ENCODE measurements around the gene SELENOM. TPM values are rescaled to one million over a fixed set of nuclear protein-coding genes. Genes with fewer than 3 reads are reported as not detected.

SELENOM gene
- total RNA-seq, 3 donors from 2014 or later, result 22.3 to 286 (median 83.4) TPM

DNA sequence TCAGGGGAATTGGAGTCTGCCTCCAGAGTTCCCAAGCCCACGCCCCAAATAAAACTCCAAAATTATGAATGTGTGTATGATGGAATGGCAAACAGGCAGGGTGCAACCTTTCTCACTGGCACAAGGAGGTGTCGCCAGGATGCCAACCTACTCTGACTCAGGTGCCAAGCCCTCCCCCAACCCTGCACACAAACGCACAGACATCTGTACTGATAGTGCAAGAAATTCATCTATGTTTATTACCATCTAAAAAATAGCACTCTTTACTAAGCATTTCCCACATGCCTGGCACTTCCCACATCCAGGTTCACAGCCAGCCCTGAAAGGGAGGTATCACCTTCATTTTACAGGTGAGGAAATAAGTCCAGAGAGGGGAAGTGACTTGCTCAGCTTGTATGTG is 31.7 kb upstream of the SELENOM start:
- Histone ChIP-seq H3K4me3 (no peak overlapping the region), H3K9me3 (no peaks in the 10 kb centered on the region), H3K4me1 (ENCODE audit: low read depth) (no peaks in the 10 kb centered on the region), H3K36me3 (ENCODE audit: low read depth) (no peaks in the 10 kb centered on the region)
- intact Hi-C loops (cut with DNase I, micrococcal nuclease), result no loop called here
- TF ChIP-seq, protein P1, sequence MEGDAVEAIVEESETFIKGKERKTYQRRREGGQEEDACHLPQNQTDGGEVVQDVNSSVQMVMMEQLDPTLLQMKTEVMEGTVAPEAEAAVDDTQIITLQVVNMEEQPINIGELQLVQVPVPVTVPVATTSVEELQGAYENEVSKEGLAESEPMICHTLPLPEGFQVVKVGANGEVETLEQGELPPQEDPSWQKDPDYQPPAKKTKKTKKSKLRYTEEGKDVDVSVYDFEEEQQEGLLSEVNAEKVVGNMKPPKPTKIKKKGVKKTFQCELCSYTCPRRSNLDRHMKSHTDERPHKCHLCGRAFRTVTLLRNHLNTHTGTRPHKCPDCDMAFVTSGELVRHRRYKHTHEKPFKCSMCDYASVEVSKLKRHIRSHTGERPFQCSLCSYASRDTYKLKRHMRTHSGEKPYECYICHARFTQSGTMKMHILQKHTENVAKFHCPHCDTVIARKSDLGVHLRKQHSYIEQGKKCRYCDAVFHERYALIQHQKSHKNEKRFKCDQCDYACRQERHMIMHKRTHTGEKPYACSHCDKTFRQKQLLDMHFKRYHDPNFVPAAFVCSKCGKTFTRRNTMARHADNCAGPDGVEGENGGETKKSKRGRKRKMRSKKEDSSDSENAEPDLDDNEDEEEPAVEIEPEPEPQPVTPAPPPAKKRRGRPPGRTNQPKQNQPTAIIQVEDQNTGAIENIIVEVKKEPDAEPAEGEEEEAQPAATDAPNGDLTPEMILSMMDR (IDR thresholded peaks at IDR 0.05), result no peak
- ATAC-seq, result no peak
- no peak for DNase-seq

DNA sequence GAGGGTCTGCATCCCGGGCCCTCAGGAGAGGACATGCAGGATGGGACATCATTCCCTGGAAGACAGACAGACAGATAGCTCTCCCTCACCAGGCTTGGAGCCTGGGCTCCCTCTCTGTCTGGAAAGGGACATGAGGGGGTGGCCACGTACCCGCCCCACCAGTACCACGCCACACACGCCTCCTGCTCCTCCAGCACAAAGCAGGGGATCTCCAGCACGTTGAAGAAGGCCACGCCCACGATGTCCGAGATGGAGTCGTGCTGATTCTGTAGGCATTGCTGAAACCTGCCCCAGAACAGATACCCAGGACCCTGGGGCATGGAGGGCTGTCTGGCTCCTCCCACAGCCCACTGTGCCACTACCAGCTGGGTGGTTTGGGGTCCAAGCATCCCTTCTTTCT is 30.8 kb upstream of the SELENOM start:
- Histone ChIP-seq H3K4me3 (no peak overlapping the region), H3K36me3 (ENCODE audit: low read depth) (no peaks in the 10 kb centered on the region), H3K4me1 (ENCODE audit: low read depth) (no peaks in the 10 kb centered on the region), H3K9me3 (no peaks in the 10 kb centered on the region)
- intact Hi-C loops (cut with DNase I, micrococcal nuclease), result no loop called here
- ATAC-seq, result no peak
- TF ChIP-seq, protein P1 (IDR thresholded peaks at IDR 0.05), result no peak
- no peak for DNase-seq

DNA sequence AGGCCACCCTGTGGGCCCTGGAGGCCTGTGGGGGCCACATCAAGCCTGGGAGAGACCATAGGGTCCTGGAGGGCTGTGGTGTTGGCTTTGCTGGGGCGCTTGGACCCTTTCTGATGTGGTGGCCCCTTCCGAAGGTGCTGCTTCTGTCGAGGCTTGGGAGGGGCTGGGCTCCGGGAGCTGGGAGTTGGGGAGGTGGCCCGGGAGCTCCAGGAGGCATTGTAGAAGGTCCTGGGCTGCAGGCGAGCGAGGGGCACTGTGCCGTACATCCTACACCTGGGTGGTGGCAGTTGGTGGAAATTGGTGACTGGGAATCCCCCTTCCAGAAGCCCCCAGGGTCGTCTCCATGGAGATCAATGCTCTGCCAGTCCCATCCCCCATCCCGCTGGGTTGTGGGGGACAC is 30.4 kb upstream of the SELENOM start:
- no peak for ATAC-seq

DNA sequence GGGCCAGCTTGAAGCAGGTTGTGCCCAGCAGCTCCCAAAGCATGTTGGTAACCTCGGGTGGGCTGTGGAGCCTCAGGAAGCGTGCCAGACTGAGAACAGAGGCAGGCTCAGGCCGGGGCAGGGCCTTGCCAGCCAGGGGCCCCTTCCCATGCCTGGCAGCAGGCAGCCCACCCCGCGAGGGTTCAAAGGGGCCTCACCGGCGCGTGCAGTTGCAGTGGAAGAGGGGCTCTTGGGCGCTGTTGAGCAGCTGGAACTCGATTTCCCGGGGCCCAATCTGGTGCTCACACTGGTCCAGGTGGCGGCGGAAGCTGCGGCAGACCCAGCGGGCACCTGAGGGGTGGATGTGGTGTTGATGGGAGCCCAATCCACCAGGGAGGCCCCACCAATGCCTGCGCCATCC is 29.3 kb upstream of the SELENOM start:
- Histone ChIP-seq H3K4me3 (no peak overlapping the region), H3K9me3 (no peaks in the 10 kb centered on the region), H3K36me3 (ENCODE audit: low read depth) (no peaks in the 10 kb centered on the region), H3K4me1 (ENCODE audit: low read depth) (no peaks in the 10 kb centered on the region)
- TF ChIP-seq, protein P1 (IDR thresholded peaks at IDR 0.05), result no peak
- DNase-seq, result no peak
- no peak for ATAC-seq
- intact Hi-C loops (cut with DNase I, micrococcal nuclease), result no loop called here

More for the DNA sequence above, 30.4 kb upstream of the SELENOM start:
- no peaks in the 10 kb centered on the region for H3K9me3 ChIP-seq
- TF ChIP-seq, protein P1 (IDR thresholded peaks at IDR 0.05), result no peak
- DNase-seq, result no peak
- no peaks in the 10 kb centered on the region for H3K36me3 ChIP-seq (ENCODE audit: low read depth)
- intact Hi-C loops (cut with DNase I, micrococcal nuclease), result no loop called here
- H3K4me1 ChIP-seq (ENCODE audit: low read depth), result no peaks in the 10 kb centered on the region
- no peak overlapping the region for H3K4me3 ChIP-seq

DNA sequence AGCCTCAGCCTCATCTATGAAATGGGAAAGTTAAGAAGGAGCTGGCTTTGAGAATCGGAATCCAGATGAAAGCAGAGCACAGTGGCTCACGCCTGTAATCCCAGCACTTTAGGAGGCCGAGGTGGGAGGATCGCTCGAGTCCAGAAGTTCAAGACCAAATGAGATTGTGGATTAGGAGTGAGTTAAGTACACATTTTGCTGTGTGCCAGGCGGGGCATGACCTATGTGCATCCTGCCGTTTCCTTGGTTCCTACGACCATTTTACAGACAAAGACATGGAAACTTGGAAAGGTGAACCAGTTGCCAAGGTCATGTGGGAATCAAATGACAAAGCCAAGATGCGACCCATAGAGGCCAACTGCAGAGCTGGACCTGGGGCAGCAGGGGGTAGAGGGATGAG is 28.8 kb upstream of the SELENOM start:
- Histone ChIP-seq H3K36me3 (ENCODE audit: low read depth) (no peaks in the 10 kb centered on the region), H3K4me1 (ENCODE audit: low read depth) (no peaks in the 10 kb centered on the region), H3K9me3 (no peaks in the 10 kb centered on the region), H3K4me3 (no peak overlapping the region)
- intact Hi-C loops (cut with DNase I, micrococcal nuclease), result no loop called here
- TF ChIP-seq, protein P1 (IDR thresholded peaks at IDR 0.05), result no peak
- ATAC-seq, result no peak
- DNase-seq, result no peak

DNA sequence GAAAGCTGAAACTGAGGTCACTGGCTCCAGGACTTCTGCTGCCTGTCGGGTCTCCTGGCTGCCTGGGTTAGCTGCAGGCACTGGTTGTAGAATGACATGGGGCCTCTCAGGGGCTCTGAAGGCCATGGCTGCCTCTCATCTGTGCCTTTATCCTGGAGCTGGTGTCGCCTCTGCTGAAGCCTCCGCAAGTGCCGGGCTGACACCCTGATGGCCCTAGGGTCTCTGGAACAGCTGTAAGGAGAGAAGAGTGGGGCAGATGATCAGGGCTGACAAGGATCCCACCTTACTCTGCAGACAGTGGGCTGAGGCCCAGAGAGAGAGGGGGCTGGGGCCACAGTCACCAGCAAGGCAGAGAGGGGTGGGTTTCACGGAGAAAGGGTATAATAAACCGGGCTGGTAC is 28.3 kb upstream of the SELENOM start:
- ATAC-seq, result no peak
- TF ChIP-seq, protein P1 (IDR thresholded peaks at IDR 0.05), result no peak
- H3K36me3 ChIP-seq (ENCODE audit: low read depth), result no peaks in the 10 kb centered on the region
- intact Hi-C loops (cut with DNase I, micrococcal nuclease), result no loop called here
- DNase-seq, result no peak
- H3K4me1 ChIP-seq (ENCODE audit: low read depth), result no peaks in the 10 kb centered on the region
- no peaks in the 10 kb centered on the region for H3K9me3 ChIP-seq
- H3K4me3 ChIP-seq, result no peak overlapping the region

All from mucosa of descending colon (tissue), 3 donors.